Measurements from ENCODE around the gene PRR18. TPM values are rescaled to one million over a fixed set of nuclear protein-coding genes. Genes with fewer than 3 reads are reported as not detected.
A peak's percentile ranks its signal among the peaks of the same experiment; 100 is the strongest.

PRR18 gene
- total RNA-seq, 1 experiment from 2014 or later = not detected

DNA sequence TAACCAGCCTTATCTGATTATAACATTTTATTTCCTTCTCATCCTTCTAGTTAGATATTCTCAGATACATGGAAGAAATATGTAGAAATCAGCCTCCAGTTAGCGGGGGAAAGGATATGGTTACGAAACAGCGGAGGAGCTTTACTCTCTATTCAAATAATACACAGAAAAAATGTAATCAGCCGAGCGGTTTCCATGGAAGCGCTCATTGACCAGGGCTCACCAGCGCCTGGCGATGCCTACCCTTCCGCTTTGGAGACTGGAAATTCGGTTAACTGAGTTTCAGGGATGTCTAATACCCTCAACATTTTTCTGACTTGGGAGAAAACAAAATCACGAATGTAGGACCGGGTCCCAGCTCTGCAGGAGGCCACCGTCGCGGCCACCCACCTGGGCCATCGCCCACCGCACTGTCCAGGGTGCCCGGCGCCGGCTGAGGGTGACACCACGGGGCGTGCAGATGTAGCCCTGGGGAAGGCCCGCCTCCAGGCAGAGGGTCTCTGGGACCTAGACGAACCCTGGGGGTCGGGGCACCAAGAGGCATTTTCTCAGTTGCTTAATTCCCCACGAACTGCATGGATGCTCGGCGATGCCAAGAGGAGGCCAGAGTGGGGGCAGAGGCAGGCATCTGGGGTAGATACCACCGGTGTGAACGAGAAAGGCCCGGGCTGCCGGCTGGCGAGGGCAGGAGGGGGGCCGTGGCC, 1.7 kb downstream of the PRR18 start:
- H3K27ac ChIP-seq (ENCODE audit: insufficient read length, low read depth, low read length) = no peak overlapping the region
- Mint-ChIP-seq H3K36me3 (ENCODE audit: insufficient read depth in 1 of 3, low read depth in 3 of 3) (no peaks in the 10 kb centered on the region; a peak in 1 of 7 replicates), H3K27ac (no peak overlapping the region), H3K27me3 (ENCODE audit: low read depth) (peaks cover 81% of the 10 kb centered on the region), H3K4me1 (peaks cover 4 to 7% of the 10 kb centered on the region in 2 experiments), H3K4me3 (peak overlapping the region; percentile 21 to 60; a peak in 1 of 5 replicates), H3K9me3 (peaks cover 0 to 3% of the 10 kb centered on the region in 2 experiments; a peak in 1 of 5 replicates)
- H3K27me3 ChIP-seq (ENCODE audit: insufficient read depth, low read length) = peaks cover 29% of the 10 kb centered on the region; the same call in 1 of the 2 replicates
- no peak overlapping the region for H3T11ph ChIP-seq (ENCODE audit: low read length)
- H2BK5ac ChIP-seq (ENCODE audit: insufficient read length, low read length) = no peak overlapping the region
- H3K79me1 ChIP-seq (ENCODE audit: insufficient read depth, low read depth, low read length, poor library complexity, severe bottlenecking) = no peaks in the 10 kb centered on the region
- H2BK12ac ChIP-seq (ENCODE audit: insufficient read length, low read depth, low read length) = no peak overlapping the region
- peaks cover 17% of the 10 kb centered on the region for H3K23me2 ChIP-seq (ENCODE audit: insufficient read length, low read depth, low read length, poor library complexity, severe bottlenecking)
- DNase-seq = no peak
- TF ChIP-seq, protein P1, sequence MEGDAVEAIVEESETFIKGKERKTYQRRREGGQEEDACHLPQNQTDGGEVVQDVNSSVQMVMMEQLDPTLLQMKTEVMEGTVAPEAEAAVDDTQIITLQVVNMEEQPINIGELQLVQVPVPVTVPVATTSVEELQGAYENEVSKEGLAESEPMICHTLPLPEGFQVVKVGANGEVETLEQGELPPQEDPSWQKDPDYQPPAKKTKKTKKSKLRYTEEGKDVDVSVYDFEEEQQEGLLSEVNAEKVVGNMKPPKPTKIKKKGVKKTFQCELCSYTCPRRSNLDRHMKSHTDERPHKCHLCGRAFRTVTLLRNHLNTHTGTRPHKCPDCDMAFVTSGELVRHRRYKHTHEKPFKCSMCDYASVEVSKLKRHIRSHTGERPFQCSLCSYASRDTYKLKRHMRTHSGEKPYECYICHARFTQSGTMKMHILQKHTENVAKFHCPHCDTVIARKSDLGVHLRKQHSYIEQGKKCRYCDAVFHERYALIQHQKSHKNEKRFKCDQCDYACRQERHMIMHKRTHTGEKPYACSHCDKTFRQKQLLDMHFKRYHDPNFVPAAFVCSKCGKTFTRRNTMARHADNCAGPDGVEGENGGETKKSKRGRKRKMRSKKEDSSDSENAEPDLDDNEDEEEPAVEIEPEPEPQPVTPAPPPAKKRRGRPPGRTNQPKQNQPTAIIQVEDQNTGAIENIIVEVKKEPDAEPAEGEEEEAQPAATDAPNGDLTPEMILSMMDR (conservative IDR thresholded peaks at IDR 0.05) = no peak
- H3K14ac ChIP-seq (ENCODE audit: insufficient read depth, low read length) = no peak overlapping the region
- no peak overlapping the region for H3K4me2 ChIP-seq (ENCODE audit: insufficient read depth, insufficient read length, low read length)
- H3K56ac ChIP-seq (ENCODE audit: insufficient read length, low read depth, low read length) = no peak overlapping the region
- H3K4me1 ChIP-seq (ENCODE audit: insufficient read depth, low read length) = no peaks in the 10 kb centered on the region; the same call in 1 of the 2 replicates
- WGBS (ENCODE audit: extremely low coverage, insufficient read length, low lambda C conversion rate) = no CpG with 5 or more reads among the region's 34 CpGs
- no peak overlapping the region for H4K8ac ChIP-seq (replicated peaks; ENCODE audit: insufficient read length, low read depth, low read length)
- H4K20me1 ChIP-seq (ENCODE audit: control insufficient read depth, insufficient read depth, insufficient read length) = no peaks in the 10 kb centered on the region
- no peak overlapping the region for H3K9ac ChIP-seq (ENCODE audit: extremely low read depth, insufficient read length, low read length)
- no peak overlapping the region for H3K18ac ChIP-seq (ENCODE audit: insufficient read length, low read depth, low read length)
- no peak overlapping the region for H4K5ac ChIP-seq (ENCODE audit: insufficient read length, low read depth, low read length)
- no peak overlapping the region for H2AK5ac ChIP-seq (ENCODE audit: insufficient read length, low read length)
- H3K9me3 ChIP-seq (ENCODE audit: control insufficient read depth, low read depth, low read length) = no peaks in the 10 kb centered on the region
- H2BK120ac ChIP-seq (ENCODE audit: low read depth, low read length, poor library complexity, severe bottlenecking) = no peak overlapping the region
- H2AFZ ChIP-seq (ENCODE audit: low read length) = no peak overlapping the region
- no peaks in the 10 kb centered on the region for H3K79me2 ChIP-seq (ENCODE audit: insufficient read depth, low read length)
- no peak overlapping the region for H3K23ac ChIP-seq (ENCODE audit: insufficient read length, low read depth, low read length)
- H3K4ac ChIP-seq (ENCODE audit: low read depth, low read length) = no peak overlapping the region
- no peak overlapping the region for H2BK20ac ChIP-seq (ENCODE audit: low read depth, low read length, poor library complexity, severe bottlenecking)
- no peak overlapping the region for H2BK15ac ChIP-seq (ENCODE audit: low read depth, low read length)
- H4K91ac ChIP-seq (ENCODE audit: insufficient read length, low read depth, low read length) = no peak overlapping the region
